Epithelial cell of esophagus (primary cell): ENCODE results near the gene BNIPL.

Experiments
- DNase-seq: peaks from one replicate; pipeline ENCODE4 v3.0.0; 2010; ENCODE audit warnings: low read depth
- H3K4me3 ChIP-seq: 2 replicates; pipeline ENCODE4 v1.5.1; 2011; ENCODE audit warnings: mild to moderate bottlenecking, low read length, control low read depth
- TF ChIP-seq, protein P1 (sequence below): IDR thresholded peaks from 2 replicates; pipeline ENCODE4 v1.5.1; 2011; ENCODE audit warnings: low read depth, mild to moderate bottlenecking, low read length, control low read depth, inconsistent platforms; ENCODE audit not compliant: insufficient read depth; ENCODE audit errors: missing control alignments

The BNIPL gene, protein sequence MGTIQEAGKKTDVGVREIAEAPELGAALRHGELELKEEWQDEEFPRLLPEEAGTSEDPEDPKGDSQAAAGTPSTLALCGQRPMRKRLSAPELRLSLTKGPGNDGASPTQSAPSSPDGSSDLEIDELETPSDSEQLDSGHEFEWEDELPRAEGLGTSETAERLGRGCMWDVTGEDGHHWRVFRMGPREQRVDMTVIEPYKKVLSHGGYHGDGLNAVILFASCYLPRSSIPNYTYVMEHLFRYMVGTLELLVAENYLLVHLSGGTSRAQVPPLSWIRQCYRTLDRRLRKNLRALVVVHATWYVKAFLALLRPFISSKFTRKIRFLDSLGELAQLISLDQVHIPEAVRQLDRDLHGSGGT

DNA sequence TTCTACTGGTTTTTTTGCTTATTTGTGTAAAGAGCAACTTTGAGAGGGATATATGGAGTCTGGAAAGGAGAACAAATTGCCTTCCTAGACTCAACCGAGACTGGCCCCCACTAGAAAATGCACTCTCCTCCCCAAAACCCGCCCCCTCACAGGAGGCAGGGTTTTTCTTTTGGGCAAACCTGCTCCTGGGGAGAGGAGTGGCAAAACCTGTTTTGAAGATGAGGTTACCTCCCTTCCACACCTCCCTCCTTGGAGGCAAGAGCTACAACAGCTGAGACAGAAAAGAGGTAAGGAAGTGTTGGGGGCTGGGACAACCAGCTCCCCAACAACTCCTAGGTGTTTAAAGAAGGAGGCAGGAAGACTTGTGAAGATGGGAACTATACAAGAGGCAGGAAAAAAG is at the start of gene BNIPL:
Gene BNIPL (plus strand): TSS at position 231 of the 400 bp plus-strand sequence. CDS start 140 bp downstream, at position 371.
- TF ChIP-seq, protein P1, sequence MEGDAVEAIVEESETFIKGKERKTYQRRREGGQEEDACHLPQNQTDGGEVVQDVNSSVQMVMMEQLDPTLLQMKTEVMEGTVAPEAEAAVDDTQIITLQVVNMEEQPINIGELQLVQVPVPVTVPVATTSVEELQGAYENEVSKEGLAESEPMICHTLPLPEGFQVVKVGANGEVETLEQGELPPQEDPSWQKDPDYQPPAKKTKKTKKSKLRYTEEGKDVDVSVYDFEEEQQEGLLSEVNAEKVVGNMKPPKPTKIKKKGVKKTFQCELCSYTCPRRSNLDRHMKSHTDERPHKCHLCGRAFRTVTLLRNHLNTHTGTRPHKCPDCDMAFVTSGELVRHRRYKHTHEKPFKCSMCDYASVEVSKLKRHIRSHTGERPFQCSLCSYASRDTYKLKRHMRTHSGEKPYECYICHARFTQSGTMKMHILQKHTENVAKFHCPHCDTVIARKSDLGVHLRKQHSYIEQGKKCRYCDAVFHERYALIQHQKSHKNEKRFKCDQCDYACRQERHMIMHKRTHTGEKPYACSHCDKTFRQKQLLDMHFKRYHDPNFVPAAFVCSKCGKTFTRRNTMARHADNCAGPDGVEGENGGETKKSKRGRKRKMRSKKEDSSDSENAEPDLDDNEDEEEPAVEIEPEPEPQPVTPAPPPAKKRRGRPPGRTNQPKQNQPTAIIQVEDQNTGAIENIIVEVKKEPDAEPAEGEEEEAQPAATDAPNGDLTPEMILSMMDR, result no peak
- H3K4me3 ChIP-seq, result peak within 1 kb of the TSS; percentile 49
- peak; percentile 73 for DNase-seq

DNA sequence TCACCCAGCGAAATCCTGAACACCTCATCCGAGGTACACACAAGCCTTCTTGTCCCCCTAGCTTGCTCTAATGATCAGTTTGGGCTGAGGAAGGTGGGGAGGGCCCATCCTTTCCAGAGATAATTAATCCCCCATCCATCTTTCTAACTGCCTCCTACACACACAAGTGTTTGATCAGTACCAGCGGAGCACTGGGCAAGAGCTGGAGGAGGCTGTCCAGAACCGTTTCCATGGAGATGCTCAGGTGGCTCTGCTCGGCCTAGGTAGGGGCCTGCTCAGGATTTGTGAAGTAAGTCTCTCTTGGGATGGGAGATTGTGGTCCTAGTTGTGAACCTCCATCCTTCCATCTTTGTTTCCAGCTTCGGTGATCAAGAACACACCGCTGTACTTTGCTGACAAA is 48.5 kb upstream of the BNIPL start:
- H3K4me3 ChIP-seq, result no peak overlapping the region
- DNase-seq, result no peak
- TF ChIP-seq, protein P1, result no peak

DNA sequence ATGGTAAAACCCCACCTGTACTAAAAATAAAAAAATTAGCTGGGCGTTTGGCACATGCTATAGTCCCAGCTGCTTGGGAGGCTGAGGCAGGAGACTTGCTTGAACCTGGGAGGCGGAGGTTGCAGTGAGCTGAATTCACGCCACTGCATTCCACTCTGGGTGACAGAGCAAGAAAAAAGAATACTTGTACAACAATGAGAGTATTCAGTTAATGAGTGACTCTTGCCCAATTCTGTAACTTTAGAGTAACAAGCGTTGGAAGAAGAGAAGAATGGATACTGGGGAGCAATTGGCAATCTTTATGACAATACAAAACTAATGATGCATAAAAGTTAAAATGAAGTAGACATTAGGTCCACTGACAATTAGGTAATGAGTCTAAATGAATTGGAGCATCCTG is 43.8 kb upstream of the BNIPL start:
- TF ChIP-seq, protein P1, result no peak
- no peak overlapping the region for H3K4me3 ChIP-seq
- DNase-seq, result no peak

DNA sequence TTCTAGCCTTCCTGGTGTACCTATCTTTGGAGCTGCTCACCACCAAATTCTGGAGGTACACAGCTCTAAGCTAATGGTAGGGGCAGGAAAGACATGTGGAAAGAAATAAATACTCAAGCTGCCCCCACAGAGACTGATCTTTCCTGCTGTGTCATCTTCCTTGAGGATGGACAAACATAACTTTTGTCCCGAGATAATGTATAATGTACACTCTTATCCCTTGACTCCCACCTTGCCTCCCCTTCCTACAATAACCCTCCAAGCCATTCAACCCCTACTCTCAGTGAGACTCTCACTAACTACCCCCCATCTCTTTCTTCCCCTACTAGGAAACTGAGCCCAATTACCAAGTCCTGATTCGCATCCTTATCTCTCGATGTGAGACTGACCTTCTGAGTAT is 42.1 kb upstream of the BNIPL start:
- H3K4me3 ChIP-seq, result no peak overlapping the region
- DNase-seq, result no peak
- TF ChIP-seq, protein P1, result no peak

DNA sequence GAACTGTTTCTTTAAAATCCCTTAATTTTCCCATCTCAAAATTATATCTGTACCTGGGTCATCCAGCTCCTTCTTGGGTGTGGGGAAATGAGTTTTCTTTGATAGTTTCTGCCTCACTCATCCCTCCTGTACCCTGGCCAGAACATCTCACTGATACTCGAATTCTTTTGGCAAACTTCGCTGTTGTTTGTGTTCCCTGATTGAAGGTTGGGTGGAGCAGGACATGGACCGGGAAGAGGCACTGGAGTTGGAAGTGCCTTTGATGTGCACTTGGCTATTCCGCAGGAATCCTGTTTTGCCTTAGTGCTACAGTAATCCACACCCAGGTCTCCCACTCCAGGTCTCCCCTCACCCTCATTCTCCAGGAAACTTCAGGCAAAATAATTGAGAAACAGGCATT is 40.9 kb upstream of the BNIPL start:
- TF ChIP-seq, protein P1, result no peak
- H3K4me3 ChIP-seq, result no peak overlapping the region
- no peak for DNase-seq

DNA sequence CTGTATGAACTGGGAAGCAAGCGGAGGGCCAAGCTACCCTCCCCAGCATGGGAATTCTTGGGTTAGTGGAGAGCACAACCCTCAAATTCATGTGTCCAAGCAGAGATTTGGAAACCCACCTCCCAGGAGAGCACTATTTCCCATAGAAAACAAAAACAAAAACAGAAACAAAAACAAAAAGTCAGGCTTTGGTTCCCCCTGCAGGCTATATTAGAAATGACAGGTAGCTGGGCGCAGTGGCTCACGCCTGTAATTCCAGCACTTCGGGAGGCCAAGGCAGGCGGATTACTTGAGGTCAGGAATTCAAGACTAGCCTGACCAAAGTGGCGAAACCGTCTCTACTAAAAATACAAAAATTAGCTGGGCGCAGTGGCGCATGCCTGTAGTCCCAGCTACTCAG is 40.5 kb upstream of the BNIPL start:
- H3K4me3 ChIP-seq, result no peak overlapping the region
- TF ChIP-seq, protein P1, result peak; percentile 68
- peak; percentile 28 for DNase-seq
